Stimulated activated CD8-positive, alpha-beta memory T cell treated with anti-CD3 and anti-CD28 coated beads, Interleukin-15, amount 100 ng/mL, for 48 hours (primary cell): ENCODE data around the gene PLA2G2C.

Experiments
- DNase-seq, 2 donors: peaks; one replicate each; pipeline ENCODE4 v3.0.0-alpha.2; 2020; ENCODE audit warnings: low read depth in 2 of 2

The PLA2G2C gene

GRCh38 chr1:20207546-20207945 lies 21.2 kb upstream of the PLA2G2C start:
- DNase-seq, result no peak

GRCh38 chr1:20202166-20202565 lies 15.8 kb upstream of the PLA2G2C start:
- DNase-seq, result no peak

- no peak for DNase-seq
Measured at GRCh38 chr1:20200966-20201365, 14.6 kb upstream of the PLA2G2C start.

GRCh38 chr1:20199840-20200239 lies 13.5 kb upstream of the PLA2G2C start:
- DNase-seq, result no peak

- no peak for DNase-seq
Measured at GRCh38 chr1:20199403-20199802, 13.1 kb upstream of the PLA2G2C start.

- DNase-seq, result no peak
Measured at GRCh38 chr1:20198918-20199317, 12.6 kb upstream of the PLA2G2C start.

GRCh38 chr1:20198296-20198695 lies 12.0 kb upstream of the PLA2G2C start:
- DNase-seq, result no peak

- no peak for DNase-seq
Measured at GRCh38 chr1:20197329-20197791, 11.0 kb upstream of the PLA2G2C start.

GRCh38 chr1:20195462-20195780 lies 9.1 kb upstream of the PLA2G2C start:
- DNase-seq, result no peak

GRCh38 chr1:20194757-20195461 lies 8.6 kb upstream of the PLA2G2C start:
- DNase-seq, result peak in 1 of 2 donors; percentile 48

- no peak for DNase-seq
Measured at GRCh38 chr1:20194224-20194623, 7.9 kb upstream of the PLA2G2C start.

GRCh38 chr1:20192871-20193411 lies 6.6 kb upstream of the PLA2G2C start:
- no peak for DNase-seq

GRCh38 chr1:20192364-20192763 lies 6.0 kb upstream of the PLA2G2C start:
- no peak for DNase-seq

- DNase-seq, result no peak
Measured at GRCh38 chr1:20191266-20191825, 5.0 kb upstream of the PLA2G2C start.

- DNase-seq, result no peak
Measured at GRCh38 chr1:20190256-20191160, 4.2 kb upstream of the PLA2G2C start.

GRCh38 chr1:20189664-20190063 lies 3.3 kb upstream of the PLA2G2C start:
- DNase-seq, result no peak

GRCh38 chr1:20188455-20188817 lies 2.1 kb upstream of the PLA2G2C start:
- DNase-seq, result no peak

- no peak for DNase-seq
Measured at GRCh38 chr1:20187813-20188454, 1.6 kb upstream of the PLA2G2C start.

- DNase-seq, result peak in 1 of 2 donors; percentile 45
Measured at GRCh38 chr1:20187103-20187812, 940 bp upstream of the PLA2G2C start.

GRCh38 chr1:20184997-20185833 lies 1.1 kb downstream of the PLA2G2C start:
- peak; percentile 57 to 61 for DNase-seq
